Pancreas (tissue), 10 donors: Measurements from ENCODE around the gene SORCS2. TPM values are rescaled to one million over a fixed set of nuclear protein-coding genes. Genes with fewer than 3 reads are reported as not detected.

ENCODE experiments used
- ATAC-seq, 4 donors: fragments of 200-7000 bp; cut with Tn5 transposase; one replicate each; pipeline versions ENCODE4 v1.8.0 to v1.9.1; 2020; ENCODE audit warnings: mild to moderate bottlenecking in 4 of 4, moderate library complexity in 4 of 4
- DNase-seq, 6 donors: peaks; one replicate each; pipeline ENCODE4 v3.0.0-alpha.2; 2020
- FAIRE-seq: peaks from 2 replicates; lab custom pipeline; 2012; peaks lifted over from hg19 to GRCh38; lab: Jason Lieb, UNC
- H3K27ac ChIP-seq, 4 donors: fragments of 200-600 bp; sonication (generic); 1 replicate in 3 of 4; 2 replicates in 1 of 4; pipeline versions ENCODE4 v1.5.0 to v1.8.0; 2020
- H3K27me3 ChIP-seq, 4 donors: fragments of 200-600 bp; one replicate each; pipeline ENCODE4 v1.8.0; 2021
- H3K36me3 ChIP-seq, 3 donors: fragments of 200-600 bp; sonication (generic) in 1 of 3; one replicate each; pipeline versions ENCODE4 v1.5.0 to v1.8.0; 2020 to 2021
- H3K4me1 ChIP-seq, 3 donors: fragments of 200-600 bp; one replicate each; pipeline ENCODE4 v1.8.0; 2021
- H3K4me3 ChIP-seq, 4 donors: fragments of 200-600 bp; sonication (generic) in 2 of 4; one replicate each; pipeline versions ENCODE4 v1.5.0 to v1.8.0; 2020 to 2021
- H3K9me3 ChIP-seq, 4 donors: fragments of 200-600 bp; one replicate each; pipeline ENCODE4 v1.8.0; 2021
- CTCF ChIP-seq, 4 donors: fragments of 200-600 bp; sonication (generic) in 3 of 4; IDR thresholded peaks; one replicate each; pipeline versions ENCODE4 v1.5.0 to v1.8.0; 2021; ENCODE audit warnings: antibody characterized with exemption in 4 of 4
- WGBS, 2 donors: extraction: QIAGEN DNeasy Blood & Tissue Kit; methylation state at CpG; one replicate each; pipeline ENCODE4 v1.1.7; 2013; 5-methylcytosine and 5-hydroxymethylcytosine counted together
- intact Hi-C, 3 donors: fragments of 100-400 bp; cut with DNase I; formaldehyde crosslinking; loops; one replicate each; pipeline versions ENCODE4 v1.11.1 to v1.14.2; 2022
- polyA plus RNA-seq, 2 donors: library from polyadenylated mRNA; stranded (reverse); fragments of 200-250 nt; gene quantifications; one replicate each; pipeline ENCODE4 v1.2.3, GENCODE V29; 2013
- total RNA-seq, 6 donors: library from RNA; stranded (reverse); fragmentation: NEBNext Ultra II Directional in 4 of 6; extraction: Animal tissue kit (Norgen Biotek cat#: 25700) in 4 of 6; gene quantifications; one replicate each; pipeline versions ENCODE4 v1.2.1 to v1.2.4, GENCODE V29; 2021 to 2023
- donor health status: healthy with polysubstance abuse.
- donor health status: DM: no; HTN: no; CAD: no; lungs with moderate emphysema.
- donor health status: DM: no; HTN: no; CAD: no.
- donor health status: control.
- donor health status: control.
- donor health status: Bipolar disorder and iron deficiency.
- donor health status: DM: yes; HTN: yes; CAD: no.
- donor health status: DM: no; HTN: no; CAD: no.
- donor health status: DM: no; HTN: no; CAD: no.
- donor health status: DM: yes; HTN: yes; CAD: no.

Gene SORCS2
- total and polyA plus RNA-seq, 8 donors, result 0.14 to 1.7 (median 0.42) TPM

GRCh38 chr4:7462509-7462971 lies 270.2 kb downstream of the SORCS2 start:
- DNase-seq, result peak in 2 of 6 donors; percentile 23 to 32
- Histone ChIP-seq H3K27me3 (peaks cover 0 to 4% (median 0%) of the 10 kb centered on the region in 4 donors), H3K36me3 (no peaks in the 10 kb centered on the region), H3K4me1 (no peaks in the 10 kb centered on the region), H3K4me3 (no peak overlapping the region), H3K27ac (no peak overlapping the region), H3K9me3 (no peaks in the 10 kb centered on the region)
- FAIRE-seq, result no peak
- intact Hi-C loops, result no loop called here
- TF ChIP-seq CTCF (IDR thresholded peaks at IDR 0.05), result no peak
- 6 to 13% methylated on average over 11 of the region's 11 CpGs for WGBS, 2 donors
- peak in 3 of 4 donors; percentile 48 to 83 (median 76) for ATAC-seq

GRCh38 chr4:7463566-7464258 lies 271.4 kb downstream of the SORCS2 start:
- Histone ChIP-seq H3K4me3 (no peak overlapping the region), H3K27me3 (peaks cover 0 to 4% (median 0%) of the 10 kb centered on the region in 4 donors), H3K9me3 (no peaks in the 10 kb centered on the region), H3K36me3 (no peaks in the 10 kb centered on the region), H3K4me1 (no peaks in the 10 kb centered on the region), H3K27ac (no peak overlapping the region)
- TF ChIP-seq CTCF (IDR thresholded peaks at IDR 0.05), result no peak
- DNase-seq (peak in 1 of 6 donors; percentile 5), ATAC-seq (peak in 1 of 4 donors; percentile 37), FAIRE-seq (no peak)
- 57 to 67% methylated on average over 20 of the region's 20 CpGs for WGBS, 2 donors
- intact Hi-C loops, result no loop called here

GRCh38 chr4:7464259-7464655 lies 271.9 kb downstream of the SORCS2 start:
- intact Hi-C loops, result no loop called here
- ATAC-seq, result no peak
- Histone ChIP-seq H3K4me1 (no peaks in the 10 kb centered on the region), H3K4me3 (no peak overlapping the region), H3K27me3 (peaks cover 0 to 4% (median 0%) of the 10 kb centered on the region in 4 donors), H3K36me3 (no peaks in the 10 kb centered on the region), H3K9me3 (no peaks in the 10 kb centered on the region), H3K27ac (no peak overlapping the region)
- FAIRE-seq, result no peak
- no peak for TF ChIP-seq CTCF (IDR thresholded peaks at IDR 0.05)
- DNase-seq, result no peak
- 68 to 82% methylated on average over 5 of the region's 5 CpGs for WGBS, 2 donors

- intact Hi-C loops, result no loop called here
- FAIRE-seq, result no peak
- no peak overlapping the region for H3K4me3 ChIP-seq
Observed at GRCh38 chr4:7465017-7465416, 272.7 kb downstream of the SORCS2 start.

More at GRCh38 chr4:7465017-7465416, 272.7 kb downstream of the SORCS2 start:
- no peaks in the 10 kb centered on the region for H3K9me3 ChIP-seq
- WGBS, 2 donors, result 72% methylated on average over 9 of the region's 9 CpGs
- ATAC-seq, result no peak
- H3K4me1 ChIP-seq, result no peaks in the 10 kb centered on the region
- no peak overlapping the region for H3K27ac ChIP-seq
- no peak for TF ChIP-seq CTCF (IDR thresholded peaks at IDR 0.05)
- no peaks in the 10 kb centered on the region for H3K36me3 ChIP-seq
- peaks cover 0 to 4% (median 0%) of the 10 kb centered on the region in 4 donors for H3K27me3 ChIP-seq
- no peak for DNase-seq
